Gastrocnemius medialis (tissue), 4 donors: Measurements from ENCODE around the gene RNF123.

Experiments used
- CTCF ChIP-seq, 5 experiments: fragments of 450-650 bp in 3 of 5; fragments of 200-600 bp in 2 of 5; sonication (generic) in 2 of 5; IDR thresholded peaks in 4 of 5; conservative IDR thresholded peaks in 1 of 5; 1 replicate in 4 of 5; 2 replicates in 1 of 5; pipeline ENCODE4 v1.5.1; 2016 to 2019; ENCODE audit warnings: antibody characterized with exemption in 5 of 5, mild to moderate bottlenecking in 3 of 5, moderate library complexity in 3 of 5
- POLR2A ChIP-seq, 2 donors: fragments of 450-650 bp; IDR thresholded peaks; one replicate each; pipeline ENCODE4 v1.6.1; 2017; ENCODE audit warnings: antibody characterized with exemption in 2 of 2, mild to moderate bottlenecking in 2 of 2, moderate library complexity in 2 of 2

- TF ChIP-seq POLR2A (IDR thresholded peaks at IDR 0.05) (no peak), CTCF (IDR thresholded peaks at IDR 0.05 in 4 of 5, conservative IDR thresholded peaks at IDR 0.05 in 1 of 5) (no peak)
Measured at GRCh38 chr3:49709852-49710251, 20.5 kb downstream of the RNF123 start.
